Activated CD4-positive, alpha-beta T cell treated with anti-CD3 and anti-CD28 coated beads for 36 hours (primary cell): ENCODE data around the gene CELSR3. TPM values are rescaled to one million over a fixed set of nuclear protein-coding genes. Genes with fewer than 3 reads are reported as not detected.

Source experiments
- ATAC-seq: fragments of 200-7000 bp; cut with Tn5 transposase; one replicate; pipeline ENCODE4 v1.10.0; 2021; ENCODE audit warnings: mild to moderate bottlenecking, moderate library complexity
- CTCF ChIA-PET: fragments of 350-600 bp; sonication (Branson Sonifier 250); formaldehyde crosslinking; loops from one replicate; lab custom pipeline; 2021; ENCODE audit warnings: antibody characterized with exemption; lab: Charles Lee
- POLR2A ChIA-PET: fragments of 350-600 bp; sonication (Branson Sonifier 250); formaldehyde crosslinking; loops from one replicate; lab custom pipeline; 2021; ENCODE audit warnings: antibody characterized with exemption, inconsistent platforms; lab: Charles Lee
- DNase-seq: peaks from one replicate; pipeline ENCODE4 v3.0.0-alpha.2; 2020
- H3K27ac Mint-ChIP-seq: one replicate; pipeline ENCODE4 v1.8.0; 2021; ENCODE audit warnings: mixed read lengths
- H3K27me3 Mint-ChIP-seq: one replicate; pipeline ENCODE4 v1.8.0; 2021; ENCODE audit warnings: mixed read lengths
- H3K36me3 Mint-ChIP-seq: one replicate; pipeline ENCODE4 v1.8.0; 2021; ENCODE audit warnings: low read depth, mixed read lengths
- H3K4me1 Mint-ChIP-seq: one replicate; pipeline ENCODE4 v1.8.0; 2021; ENCODE audit warnings: mixed read lengths
- H3K4me3 Mint-ChIP-seq: one replicate; pipeline ENCODE4 v1.8.0; 2021; ENCODE audit warnings: mild to moderate bottlenecking, moderate library complexity, mixed read lengths
- H3K9me3 Mint-ChIP-seq: one replicate; pipeline ENCODE4 v1.8.0; 2021; ENCODE audit warnings: low read depth, mixed read lengths
- intact Hi-C, 2 experiments: fragments of 100-400 bp; cut with DNase I in 1 of 2; cut with micrococcal nuclease in 1 of 2; formaldehyde crosslinking; loops; one replicate each; pipeline versions ENCODE4 v1.14.2 to v1.15.1; 2022 to 2024; cut with DNase I, micrococcal nuclease
- total RNA-seq, 2 experiments: library from RNA; stranded (reverse); gene quantifications; one replicate each; pipeline ENCODE4 v1.2.3, GENCODE V29; 2021

Gene CELSR3, protein sequence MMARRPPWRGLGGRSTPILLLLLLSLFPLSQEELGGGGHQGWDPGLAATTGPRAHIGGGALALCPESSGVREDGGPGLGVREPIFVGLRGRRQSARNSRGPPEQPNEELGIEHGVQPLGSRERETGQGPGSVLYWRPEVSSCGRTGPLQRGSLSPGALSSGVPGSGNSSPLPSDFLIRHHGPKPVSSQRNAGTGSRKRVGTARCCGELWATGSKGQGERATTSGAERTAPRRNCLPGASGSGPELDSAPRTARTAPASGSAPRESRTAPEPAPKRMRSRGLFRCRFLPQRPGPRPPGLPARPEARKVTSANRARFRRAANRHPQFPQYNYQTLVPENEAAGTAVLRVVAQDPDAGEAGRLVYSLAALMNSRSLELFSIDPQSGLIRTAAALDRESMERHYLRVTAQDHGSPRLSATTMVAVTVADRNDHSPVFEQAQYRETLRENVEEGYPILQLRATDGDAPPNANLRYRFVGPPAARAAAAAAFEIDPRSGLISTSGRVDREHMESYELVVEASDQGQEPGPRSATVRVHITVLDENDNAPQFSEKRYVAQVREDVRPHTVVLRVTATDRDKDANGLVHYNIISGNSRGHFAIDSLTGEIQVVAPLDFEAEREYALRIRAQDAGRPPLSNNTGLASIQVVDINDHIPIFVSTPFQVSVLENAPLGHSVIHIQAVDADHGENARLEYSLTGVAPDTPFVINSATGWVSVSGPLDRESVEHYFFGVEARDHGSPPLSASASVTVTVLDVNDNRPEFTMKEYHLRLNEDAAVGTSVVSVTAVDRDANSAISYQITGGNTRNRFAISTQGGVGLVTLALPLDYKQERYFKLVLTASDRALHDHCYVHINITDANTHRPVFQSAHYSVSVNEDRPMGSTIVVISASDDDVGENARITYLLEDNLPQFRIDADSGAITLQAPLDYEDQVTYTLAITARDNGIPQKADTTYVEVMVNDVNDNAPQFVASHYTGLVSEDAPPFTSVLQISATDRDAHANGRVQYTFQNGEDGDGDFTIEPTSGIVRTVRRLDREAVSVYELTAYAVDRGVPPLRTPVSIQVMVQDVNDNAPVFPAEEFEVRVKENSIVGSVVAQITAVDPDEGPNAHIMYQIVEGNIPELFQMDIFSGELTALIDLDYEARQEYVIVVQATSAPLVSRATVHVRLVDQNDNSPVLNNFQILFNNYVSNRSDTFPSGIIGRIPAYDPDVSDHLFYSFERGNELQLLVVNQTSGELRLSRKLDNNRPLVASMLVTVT (N-terminal part only)
- total RNA-seq, result 1 to 10 TPM; 7.9 to 8.1 TPM

GRCh38 chr3:48662753-48663488 is at the start of gene CELSR3:
Gene CELSR3, minus strand, starts transcription at chr3:48662886. Its CDS starts 252 bp downstream, at chr3:48662634.
- peak; percentile 36 for ATAC-seq
- peaks cover 28% of the 10 kb centered on the region for H3K27me3 Mint-ChIP-seq
- intact Hi-C loops, result loop anchor here in 1 of 2 experiments (5.0 kb wide), 1 partner anchor 809 kb away; the partner anchor contains the start of gene DAG1
- H3K36me3 Mint-ChIP-seq, result peaks cover 4% of the 10 kb centered on the region
- peak within 1 kb of the TSS; percentile 93 for H3K27ac Mint-ChIP-seq
- ChIA-PET POLR2A (interaction anchor here (1.3 to 2.0 kb wide), 3 partner anchors 11 to 54 kb away, joined by 3 to 6 read pairs (median 4); partner anchors contain the start of gene IP6K2), CTCF (interaction anchor here (0.7 to 1.9 kb wide), 7 partner anchors 9 to 621 kb away, joined by 3 to 6 read pairs (median 3); partner anchors contain the start of genes CCDC51 and SLC26A6)
- no peaks in the 10 kb centered on the region for H3K9me3 Mint-ChIP-seq
- H3K4me1 Mint-ChIP-seq, result peaks cover 16% of the 10 kb centered on the region
- DNase-seq, result peak; percentile 83
- H3K4me3 Mint-ChIP-seq, result peak within 1 kb of the TSS; percentile 81

GRCh38 chr3:48711727-48712126 is 49.0 kb upstream of the CELSR3 start:
- intact Hi-C loops, result no loop called here
- Mint-ChIP-seq H3K36me3 (peaks cover 45% of the 10 kb centered on the region), H3K9me3 (no peaks in the 10 kb centered on the region), H3K27me3 (no peaks in the 10 kb centered on the region), H3K27ac (peak overlapping the region; percentile 32), H3K4me3 (no peak overlapping the region), H3K4me1 (peaks cover 64% of the 10 kb centered on the region)
- CTCF ChIA-PET, result interaction anchor here (1.1 to 1.6 kb wide), 4 partner anchors 8 to 26 kb away, joined by 3 to 5 read pairs (median 4); partner anchors contain the start of gene NCKIPSD
- ATAC-seq (peak; percentile 15), DNase-seq (no peak)
- POLR2A ChIA-PET, result interaction anchor here (0.7 kb wide), 1 partner anchor 1629 kb away, joined by 3 read pairs; no protein-coding TSS in a partner anchor

DNA sequence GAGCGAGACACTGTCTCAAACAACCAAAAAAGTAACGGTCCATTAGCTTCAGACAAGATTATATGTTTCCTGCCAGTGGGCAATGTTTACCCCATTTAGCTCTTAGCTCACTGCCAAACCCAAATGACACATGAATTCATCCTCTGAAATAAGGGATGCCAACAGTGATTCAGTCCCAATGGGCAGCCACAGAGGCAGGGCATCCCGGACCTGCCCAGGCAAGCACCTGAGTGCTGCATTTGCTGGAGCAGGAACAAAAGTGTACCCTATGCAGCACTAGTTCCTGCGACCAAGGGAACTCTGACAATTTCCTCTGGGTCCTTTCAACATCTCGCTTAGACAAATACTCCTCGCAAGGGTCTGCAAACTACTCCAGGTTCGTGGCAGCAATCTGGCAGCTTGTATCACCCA is 46.4 kb upstream of the CELSR3 start:
- Mint-ChIP-seq H3K27ac (peak overlapping the region; percentile 65), H3K4me1 (peaks cover 51% of the 10 kb centered on the region), H3K27me3 (no peaks in the 10 kb centered on the region), H3K4me3 (no peak overlapping the region), H3K36me3 (peaks cover 44% of the 10 kb centered on the region), H3K9me3 (no peaks in the 10 kb centered on the region)
- intact Hi-C loops, result no loop called here
- ATAC-seq, result no peak
- CTCF ChIA-PET, result interaction anchor here (1.7 to 2.8 kb wide), 2 partner anchors 23 to 308 kb away, joined by 4 to 8 read pairs; partner anchors contain the start of gene NCKIPSD
- POLR2A ChIA-PET, result interaction anchor here (0.6 kb wide), 1 partner anchor 31 kb away, joined by 4 read pairs; no protein-coding TSS in a partner anchor
- DNase-seq, result no peak

GRCh38 chr3:48708481-48708889 is 45.8 kb upstream of the CELSR3 start:
- ATAC-seq (peak; percentile 75), DNase-seq (peak; percentile 35)
- Mint-ChIP-seq H3K36me3 (peaks cover 43% of the 10 kb centered on the region), H3K27me3 (no peaks in the 10 kb centered on the region), H3K27ac (peak overlapping the region; percentile 65), H3K4me1 (peaks cover 51% of the 10 kb centered on the region), H3K9me3 (no peaks in the 10 kb centered on the region), H3K4me3 (no peak overlapping the region)
- intact Hi-C loops, result no loop called here
- ChIA-PET POLR2A (interaction anchor here (0.5 to 0.7 kb wide), 4 partner anchors 32 to 847 kb away, joined by 3 to 5 read pairs (median 4); no protein-coding TSS in a partner anchor), CTCF (interaction anchor here (0.8 to 2.8 kb wide), 4 partner anchors 8 to 308 kb away, joined by 3 to 8 read pairs (median 4); partner anchors contain the start of gene NCKIPSD)

- POLR2A ChIA-PET, result interaction anchor here (1.9 kb wide), 1 partner anchor 10 kb away, joined by 5 read pairs; the partner anchor contains the start of gene IP6K2
- intact Hi-C loops, result no loop called here
- peaks cover 42% of the 10 kb centered on the region for H3K36me3 Mint-ChIP-seq
- DNase-seq (no peak), ATAC-seq (no peak)
- H3K4me3 Mint-ChIP-seq, result no peak overlapping the region
- no peak overlapping the region for H3K27ac Mint-ChIP-seq
- peaks cover 55% of the 10 kb centered on the region for H3K4me1 Mint-ChIP-seq
- no peaks in the 10 kb centered on the region for H3K27me3 Mint-ChIP-seq
- CTCF ChIA-PET, result interaction anchor here (0.6 to 2.8 kb wide), 8 partner anchors 9 to 1638 kb away, joined by 3 to 8 read pairs (median 4); partner anchors contain the start of genes IP6K2 and NCKIPSD
- H3K9me3 Mint-ChIP-seq, result no peaks in the 10 kb centered on the region
Observed at GRCh38 chr3:48707157-48707556, 44.5 kb upstream of the CELSR3 start.

DNA sequence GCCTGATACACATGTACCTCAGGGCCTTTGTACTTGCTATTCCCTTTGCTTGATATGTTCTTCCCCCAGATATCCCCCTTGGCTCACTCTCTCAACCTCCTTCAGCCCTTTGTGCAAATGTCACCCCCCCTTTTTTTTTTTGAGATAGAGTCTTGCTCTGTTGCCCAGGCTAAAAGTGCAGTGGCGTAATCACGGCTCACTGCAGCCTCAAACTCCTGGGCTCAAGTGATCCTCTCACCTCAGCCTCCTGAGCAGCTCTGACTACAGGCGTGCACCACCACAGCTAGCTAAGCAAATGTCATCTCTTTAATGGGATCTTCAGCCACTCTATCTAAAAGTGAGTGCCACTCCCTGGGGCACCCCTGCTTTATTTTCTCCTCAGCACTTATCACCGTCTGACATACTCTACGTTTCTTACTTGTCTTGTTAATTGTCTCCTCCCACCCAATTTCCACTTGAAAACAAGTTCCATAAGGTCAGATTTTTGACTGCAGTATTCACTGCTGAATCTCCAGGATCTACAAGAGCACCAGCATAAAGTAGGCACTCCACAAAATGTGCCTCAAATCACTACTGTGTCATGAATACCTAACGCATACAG is 39.7 kb upstream of the CELSR3 start:
- no peak overlapping the region for H3K4me3 Mint-ChIP-seq
- H3K36me3 Mint-ChIP-seq, result peaks cover 32% of the 10 kb centered on the region
- H3K4me1 Mint-ChIP-seq, result peaks cover 40% of the 10 kb centered on the region
- H3K27me3 Mint-ChIP-seq, result no peaks in the 10 kb centered on the region
- DNase-seq (no peak), ATAC-seq (no peak)
- H3K9me3 Mint-ChIP-seq, result no peaks in the 10 kb centered on the region
- ChIA-PET CTCF (no interaction called here), POLR2A (no interaction called here)
- intact Hi-C loops, result no loop called here
- H3K27ac Mint-ChIP-seq, result peak overlapping the region; percentile 79

GRCh38 chr3:48700731-48701405 is 38.2 kb upstream of the CELSR3 start:
- no peaks in the 10 kb centered on the region for H3K9me3 Mint-ChIP-seq
- ChIA-PET POLR2A (no interaction called here), CTCF (interaction anchor here (0.8 kb wide), 1 partner anchor 400 kb away, joined by 4 read pairs; no protein-coding TSS in a partner anchor)
- intact Hi-C loops, result no loop called here
- H3K27me3 Mint-ChIP-seq, result no peaks in the 10 kb centered on the region
- no peak for ATAC-seq
- peaks cover 43% of the 10 kb centered on the region for H3K4me1 Mint-ChIP-seq
- DNase-seq, result no peak
- H3K27ac Mint-ChIP-seq, result no peak overlapping the region
- no peak overlapping the region for H3K4me3 Mint-ChIP-seq
- H3K36me3 Mint-ChIP-seq, result peaks cover 22% of the 10 kb centered on the region

DNA sequence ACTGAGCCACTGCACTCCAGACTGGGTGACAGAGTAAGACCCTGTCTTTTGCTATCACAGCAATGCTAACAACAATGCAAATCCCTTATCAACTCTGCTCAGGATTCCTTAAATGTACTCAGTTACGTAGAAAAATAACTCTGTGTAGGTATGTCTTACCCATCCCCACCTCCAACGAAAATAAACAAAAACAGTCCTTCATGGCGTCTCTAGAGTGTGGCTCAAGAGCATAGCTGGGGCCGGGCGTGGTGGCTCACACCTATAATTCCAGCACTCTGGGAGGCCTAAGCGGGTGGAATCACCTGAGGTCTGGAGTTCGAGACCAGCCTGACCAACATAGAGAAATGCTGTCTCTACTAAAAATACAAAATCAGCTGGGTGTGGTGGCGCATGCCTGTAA is 36.2 kb upstream of the CELSR3 start:
- ATAC-seq (no peak), DNase-seq (no peak)
- H3K4me1 Mint-ChIP-seq, result peaks cover 38% of the 10 kb centered on the region
- ChIA-PET CTCF (interaction anchor here (1.3 to 1.8 kb wide), 3 partner anchors 11 to 263 kb away, joined by 3 to 5 read pairs (median 4); partner anchors contain the start of gene NCKIPSD), POLR2A (interaction anchor here (0.7 kb wide), 2 partner anchors 14 to 18 kb away, joined by 3 to 4 read pairs; partner anchors contain the start of gene IP6K2)
- no peaks in the 10 kb centered on the region for H3K9me3 Mint-ChIP-seq
- H3K27me3 Mint-ChIP-seq, result no peaks in the 10 kb centered on the region
- intact Hi-C loops, result no loop called here
- H3K36me3 Mint-ChIP-seq, result peaks cover 24% of the 10 kb centered on the region
- no peak overlapping the region for H3K4me3 Mint-ChIP-seq
- H3K27ac Mint-ChIP-seq, result peak overlapping the region; percentile 25

- Mint-ChIP-seq H3K4me3 (no peak overlapping the region), H3K36me3 (peaks cover 26% of the 10 kb centered on the region)
- ATAC-seq, result peak; percentile 87
Observed at GRCh38 chr3:48697952-48698351, 35.3 kb upstream of the CELSR3 start.

More at GRCh38 chr3:48697952-48698351, 35.3 kb upstream of the CELSR3 start:
- Mint-ChIP-seq H3K9me3 (no peaks in the 10 kb centered on the region), H3K27ac (no peak overlapping the region), H3K27me3 (no peaks in the 10 kb centered on the region), H3K4me1 (peaks cover 36% of the 10 kb centered on the region)
- intact Hi-C loops, result no loop called here
- CTCF ChIA-PET, result interaction anchor here (0.6 to 1.8 kb wide), 3 partner anchors 12 to 262 kb away, joined by 3 to 5 read pairs (median 3); partner anchors contain the start of gene NCKIPSD
- no peak for DNase-seq
- POLR2A ChIA-PET, result interaction anchor here (0.5 to 0.7 kb wide), 2 partner anchors 19 to 356 kb away, joined by 3 to 4 read pairs; partner anchors contain the start of gene IP6K2
